Spleen (tissue), 11 donors: ENCODE results near the gene OR1A1. TPM values are rescaled to one million over a fixed set of nuclear protein-coding genes. Genes with fewer than 3 reads are reported as not detected.
"Not testable (repeated sequence)": the region's sequence is repeated elsewhere in the genome, so short reads cannot be mapped to it uniquely, and the experiment has no call there.

ENCODE experiments used
- DNase-seq: peaks from one replicate; pipeline ENCODE4 v3.0.0-alpha.2; 2020
- H3K27ac ChIP-seq, 8 donors: fragments of 200-600 bp; sonication (generic) in 7 of 8; 1 replicate in 4 of 8; 2 replicates in 4 of 8; pipeline versions ENCODE4 v1.5.0 to v1.8.0; 2016 to 2021; ENCODE audit warnings: inconsistent platforms in 4 of 8, mild to moderate bottlenecking in 4 of 8, moderate library complexity in 1 of 8
- H3K27me3 ChIP-seq, 7 donors: fragments of 200-600 bp; sonication (generic) in 6 of 7; replicated peaks in 1 of 7; 1 replicate in 4 of 7; 2 replicates in 3 of 7; pipeline versions ENCODE4 v1.5.0 to v1.8.0; 2016 to 2021; ENCODE audit warnings: inconsistent platforms in 3 of 7, mild to moderate bottlenecking in 1 of 7
- H3K36me3 ChIP-seq, 6 donors: fragments of 200-600 bp; sonication (generic) in 5 of 6; 1 replicate in 4 of 6; 2 replicates in 2 of 6; pipeline versions ENCODE4 v1.5.0 to v1.8.0; 2016 to 2021; ENCODE audit warnings: inconsistent platforms in 2 of 6
- H3K4me1 ChIP-seq, 6 donors: fragments of 200-600 bp; sonication (generic) in 5 of 6; 1 replicate in 3 of 6; 2 replicates in 3 of 6; pipeline versions ENCODE4 v1.5.0 to v1.8.0; 2016 to 2021; ENCODE audit warnings: inconsistent platforms in 3 of 6
- H3K4me3 ChIP-seq, 8 donors: fragments of 200-600 bp; sonication (generic) in 7 of 8; 1 replicate in 4 of 8; 2 replicates in 4 of 8; pipeline versions ENCODE4 v1.5.0 to v1.8.0; 2016 to 2021; ENCODE audit warnings: inconsistent platforms in 4 of 8, mild to moderate bottlenecking in 4 of 8, moderate library complexity in 2 of 8
- H3K9me3 ChIP-seq, 8 donors: fragments of 200-600 bp; sonication (generic) in 7 of 8; 1 replicate in 4 of 8; 2 replicates in 4 of 8; pipeline versions ENCODE4 v1.5.0 to v1.8.0; 2016 to 2021; ENCODE audit warnings: inconsistent platforms in 4 of 8
- CTCF ChIP-seq, 11 experiments: fragments of 200-600 bp in 7 of 11; fragments of 450-650 bp in 4 of 11; sonication (generic) in 4 of 11; IDR thresholded peaks in 8 of 11; conservative IDR thresholded peaks in 3 of 11; 1 replicate in 7 of 11; 2 replicates in 4 of 11; pipeline versions ENCODE4 v1.4.0 to v1.8.0; 2016 to 2021; ENCODE audit warnings: antibody characterized with exemption in 11 of 11, inconsistent platforms in 4 of 11, mild to moderate bottlenecking in 1 of 11
- POLR2A ChIP-seq, 3 donors: fragments of 450-650 bp; IDR thresholded peaks; one replicate each; pipeline ENCODE4 v1.5.1; 2017; ENCODE audit warnings: antibody characterized with exemption in 3 of 3, mild to moderate bottlenecking in 1 of 3
- POLR2AphosphoS5 ChIP-seq, 3 donors: sonication (generic); formaldehyde crosslinking; IDR thresholded peaks; one replicate each; pipeline ENCODE4 v1.5.1; 2017; ENCODE audit warnings: antibody characterized with exemption in 3 of 3
- WGBS, 5 donors: extraction: QIAGEN DNeasy Blood & Tissue Kit in 3 of 5; methylation state at CpG; one replicate each; pipeline versions ENCODE4 v1.1.5 to v1.1.7; 2013 to 2018; 5-methylcytosine and 5-hydroxymethylcytosine counted together
- intact Hi-C: fragments of 100-400 bp; cut with DNase I; formaldehyde crosslinking; loops from one replicate; pipeline ENCODE4 v1.15.0; 2023; ENCODE audit warnings: low total_unique reads
- polyA plus RNA-seq, 3 donors: library from polyadenylated mRNA; stranded (reverse); fragments of 200-250 nt; gene quantifications; one replicate each; pipeline ENCODE4 v1.2.1, GENCODE V29; 2013
- total RNA-seq, 7 donors: library from RNA; depleted of rRNA in 3 of 7; stranded (reverse); fragments of >200 nt in 3 of 7; fragmentation: NEBNext Ultra II Directional in 4 of 7; extraction: Animal tissue kit (Norgen Biotek cat#: 25700) in 4 of 7; gene quantifications; one replicate each; pipeline versions ENCODE4 v1.1.0 to v1.2.1, GENCODE V29; 2016 to 2021
- donor health status: healthy with polysubstance abuse.
- donor health status: DM: no; HTN: no; CAD: no; lungs with moderate emphysema.
- donor health status: DM: no; HTN: no; CAD: no.
- donor health status: Bipolar disorder and iron deficiency.
- donor health status: healthy.
- donor health status: DM: no; HTN: no; CAD: no.
- donor health status: DM: yes; HTN: yes; CAD: no.

The OR1A1 gene
- total and polyA plus RNA-seq, 10 donors = not detected

GRCh38 chr17:3222505-3222904 is 15.0 kb downstream of the OR1A1 start:
- peaks cover 0 to 13% (median 1%) of the 10 kb centered on the region in 8 donors for H3K9me3 ChIP-seq
- 58 to 76% (median 70%) methylated on average over 2 of the region's 2 CpGs for WGBS, 5 donors
- H3K27me3 ChIP-seq = no peaks in the 10 kb centered on the region
- peaks cover 0 to 7% (median 0%) of the 10 kb centered on the region in 6 donors for H3K4me1 ChIP-seq
- no peaks in the 10 kb centered on the region for H3K36me3 ChIP-seq
- intact Hi-C loops = no loop called here
- no peak for DNase-seq
- no peak overlapping the region for H3K4me3 ChIP-seq
- no peak overlapping the region for H3K27ac ChIP-seq
- TF ChIP-seq POLR2A (IDR thresholded peaks at IDR 0.05) (no peak), POLR2AphosphoS5 (IDR thresholded peaks at IDR 0.05) (no peak), CTCF (IDR thresholded peaks at IDR 0.05 in 8 of 11, conservative IDR thresholded peaks at IDR 0.05 in 3 of 11) (no peak)

GRCh38 chr17:3224721-3225352 is 17.4 kb downstream of the OR1A1 start:
- H3K4me1 ChIP-seq, H3K27ac ChIP-seq, intact Hi-C loops, H3K27me3 ChIP-seq, DNase-seq, H3K4me3 ChIP-seq, H3K9me3 ChIP-seq, H3K36me3 ChIP-seq: not testable (repeated sequence)

GRCh38 chr17:3232300-3232699 is 24.8 kb downstream of the OR1A1 start:
- 78 to 90% (median 85%) methylated on average over 7 to 8 of the region's 8 CpGs for WGBS, 5 donors
- H3K4me1 ChIP-seq, H3K27me3 ChIP-seq, H3K27ac ChIP-seq, DNase-seq, H3K9me3 ChIP-seq, H3K4me3 ChIP-seq, intact Hi-C loops, H3K36me3 ChIP-seq: not testable (repeated sequence)

- WGBS, 5 donors = 0 to 15% (median 0%) methylated on average over 1 to 2 of the region's 2 CpGs
- H3K27me3 ChIP-seq, H3K36me3 ChIP-seq, H3K9me3 ChIP-seq, DNase-seq, H3K4me1 ChIP-seq, H3K4me3 ChIP-seq, intact Hi-C loops: not testable (repeated sequence)
- H3K27ac ChIP-seq = peak overlapping the region in 1 of 8 donors; percentile 23
Measured at GRCh38 chr17:3238685-3239084, 31.2 kb downstream of the OR1A1 start.

GRCh38 chr17:3241044-3241443 is 33.6 kb downstream of the OR1A1 start:
- intact Hi-C loops, H3K27ac ChIP-seq, H3K4me3 ChIP-seq, H3K27me3 ChIP-seq, H3K4me1 ChIP-seq, H3K36me3 ChIP-seq, H3K9me3 ChIP-seq, DNase-seq: not testable (repeated sequence)
- WGBS, 5 donors = 78 to 100% (median 85%) methylated on average over 1 of the region's 1 CpG; no CpG with 5 or more reads in 1 of the 5 donors

- H3K9me3 ChIP-seq, H3K4me3 ChIP-seq, intact Hi-C loops, H3K36me3 ChIP-seq, H3K27ac ChIP-seq, H3K4me1 ChIP-seq, H3K27me3 ChIP-seq, DNase-seq: not testable (repeated sequence)
- 5 to 22% (median 19%) methylated on average over 1 of the region's 1 CpG for WGBS, 5 donors
Measured at GRCh38 chr17:3244841-3245240, 37.4 kb downstream of the OR1A1 start.

GRCh38 chr17:3249013-3249412 is 41.5 kb downstream of the OR1A1 start:
- intact Hi-C loops, H3K27ac ChIP-seq, H3K36me3 ChIP-seq, H3K27me3 ChIP-seq, H3K4me1 ChIP-seq, H3K4me3 ChIP-seq, H3K9me3 ChIP-seq, DNase-seq: not testable (repeated sequence)
- 83 to 86% (median 85%) methylated on average over 1 of the region's 2 CpGs; no CpG with 5 or more reads in 2 of the 5 donors for WGBS, 5 donors
